Suprapubic skin (tissue), 4 donors: ENCODE measurements around the gene SLN.

Source experiments
- EP300 ChIP-seq: sonication (generic); formaldehyde crosslinking; IDR thresholded peaks from one replicate; pipeline ENCODE4 v1.6.1; 2017; ENCODE audit warnings: antibody characterized with exemption
- POLR2A ChIP-seq, 2 donors: fragments of 450-650 bp; IDR thresholded peaks; one replicate each; pipeline ENCODE4 v1.6.1; 2017; ENCODE audit warnings: antibody characterized with exemption in 2 of 2, mild to moderate bottlenecking in 2 of 2, moderate library complexity in 2 of 2
- POLR2AphosphoS5 ChIP-seq, 3 donors: sonication (generic); formaldehyde crosslinking; IDR thresholded peaks; one replicate each; pipeline ENCODE4 v1.6.1; 2017; ENCODE audit warnings: antibody characterized with exemption in 3 of 3
- TF ChIP-seq, protein P1 (sequence below), 2 donors: fragments of 200-600 bp in 1 of 2; fragments of 450-650 bp in 1 of 2; sonication (generic) in 1 of 2; IDR thresholded peaks; one replicate each; pipeline ENCODE4 v1.5.1; 2016 to 2019; ENCODE audit warnings: antibody characterized with exemption in 2 of 2, mild to moderate bottlenecking in 1 of 2, moderate library complexity in 1 of 2

DNA sequence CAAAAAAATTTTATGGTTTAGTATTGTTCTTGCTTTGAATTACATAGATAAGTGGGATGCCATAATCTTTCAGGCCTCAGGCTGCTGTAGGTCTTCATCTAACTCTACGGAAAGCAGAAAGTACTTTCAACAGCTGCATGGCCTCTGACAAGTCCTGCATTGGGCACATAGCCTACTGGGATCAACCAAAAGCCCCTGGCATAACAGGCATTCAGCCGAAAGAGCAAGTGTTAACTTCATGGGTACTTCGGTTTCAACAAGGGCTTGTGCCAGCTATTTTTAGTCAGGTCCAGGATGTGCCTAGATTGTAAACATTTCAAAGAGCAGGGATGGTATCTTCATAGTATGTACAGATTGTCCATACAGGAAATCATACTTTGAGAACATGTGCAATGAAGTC lies 3.1 kb downstream of the SLN start:
- TF ChIP-seq, protein P1, sequence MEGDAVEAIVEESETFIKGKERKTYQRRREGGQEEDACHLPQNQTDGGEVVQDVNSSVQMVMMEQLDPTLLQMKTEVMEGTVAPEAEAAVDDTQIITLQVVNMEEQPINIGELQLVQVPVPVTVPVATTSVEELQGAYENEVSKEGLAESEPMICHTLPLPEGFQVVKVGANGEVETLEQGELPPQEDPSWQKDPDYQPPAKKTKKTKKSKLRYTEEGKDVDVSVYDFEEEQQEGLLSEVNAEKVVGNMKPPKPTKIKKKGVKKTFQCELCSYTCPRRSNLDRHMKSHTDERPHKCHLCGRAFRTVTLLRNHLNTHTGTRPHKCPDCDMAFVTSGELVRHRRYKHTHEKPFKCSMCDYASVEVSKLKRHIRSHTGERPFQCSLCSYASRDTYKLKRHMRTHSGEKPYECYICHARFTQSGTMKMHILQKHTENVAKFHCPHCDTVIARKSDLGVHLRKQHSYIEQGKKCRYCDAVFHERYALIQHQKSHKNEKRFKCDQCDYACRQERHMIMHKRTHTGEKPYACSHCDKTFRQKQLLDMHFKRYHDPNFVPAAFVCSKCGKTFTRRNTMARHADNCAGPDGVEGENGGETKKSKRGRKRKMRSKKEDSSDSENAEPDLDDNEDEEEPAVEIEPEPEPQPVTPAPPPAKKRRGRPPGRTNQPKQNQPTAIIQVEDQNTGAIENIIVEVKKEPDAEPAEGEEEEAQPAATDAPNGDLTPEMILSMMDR (IDR thresholded peaks at IDR 0.05): no peak
- TF ChIP-seq POLR2A (IDR thresholded peaks at IDR 0.05): no peak
- no peak for TF ChIP-seq EP300
- TF ChIP-seq POLR2AphosphoS5 (IDR thresholded peaks at IDR 0.05): no peak
